ENCODE results near the gene CACNA1C.

The CACNA1C gene

GRCh38 chr12:2335513-2335912 is 282.7 kb downstream of the CACNA1C start:
- peaks cover 9% of the 10 kb centered on the region for H3K27me3 Mint-ChIP-seq
- H3K4me1 Mint-ChIP-seq, result peaks cover 13% of the 10 kb centered on the region
- H3K27ac Mint-ChIP-seq, result no peak overlapping the region
- DNase-seq (no peak), ATAC-seq (no peak)
- H3K4me3 Mint-ChIP-seq, result no peak overlapping the region
- H3K9me3 Mint-ChIP-seq, result no peaks in the 10 kb centered on the region

- Mint-ChIP-seq H3K27ac (no peak overlapping the region), H3K27me3 (peaks cover 9% of the 10 kb centered on the region), H3K9me3 (no peaks in the 10 kb centered on the region), H3K4me1 (peaks cover 13% of the 10 kb centered on the region), H3K4me3 (no peak overlapping the region)
- ATAC-seq (no peak), DNase-seq (no peak)
Measured at GRCh38 chr12:2335916-2336315, 283.1 kb downstream of the CACNA1C start.

GRCh38 chr12:2336409-2336829 is 283.6 kb downstream of the CACNA1C start:
- no peak overlapping the region for H3K4me3 Mint-ChIP-seq
- no peak overlapping the region for H3K27ac Mint-ChIP-seq
- no peak for DNase-seq

GRCh38 chr12:2337031-2338010 is 284.5 kb downstream of the CACNA1C start:
- H3K27me3 Mint-ChIP-seq, result peaks cover 9% of the 10 kb centered on the region
- H3K4me3 Mint-ChIP-seq, result no peak overlapping the region
- H3K27ac Mint-ChIP-seq, result peak overlapping the region in 1 of 2 donors; percentile 61
- H3K4me1 Mint-ChIP-seq, result peaks cover 13% of the 10 kb centered on the region
- no peaks in the 10 kb centered on the region for H3K9me3 Mint-ChIP-seq
- ATAC-seq (no peak), DNase-seq (no peak)

More at GRCh38 chr12:2336409-2336829, 283.6 kb downstream of the CACNA1C start:
- peaks cover 9% of the 10 kb centered on the region for H3K27me3 Mint-ChIP-seq
- peaks cover 13% of the 10 kb centered on the region for H3K4me1 Mint-ChIP-seq
- no peaks in the 10 kb centered on the region for H3K9me3 Mint-ChIP-seq
- peak; percentile 60 for ATAC-seq

- peaks cover 9% of the 10 kb centered on the region for H3K27me3 Mint-ChIP-seq
- H3K9me3 Mint-ChIP-seq, result no peaks in the 10 kb centered on the region
- DNase-seq (no peak), ATAC-seq (no peak)
- H3K4me1 Mint-ChIP-seq, result peaks cover 13% of the 10 kb centered on the region
- H3K27ac Mint-ChIP-seq, result no peak overlapping the region
- no peak overlapping the region for H3K4me3 Mint-ChIP-seq
Measured at GRCh38 chr12:2338381-2338780, 285.6 kb downstream of the CACNA1C start.

GRCh38 chr12:2338991-2339431 is 286.2 kb downstream of the CACNA1C start:
- Mint-ChIP-seq H3K4me1 (peaks cover 13% of the 10 kb centered on the region), H3K9me3 (no peaks in the 10 kb centered on the region), H3K27me3 (peaks cover 9% of the 10 kb centered on the region), H3K27ac (no peak overlapping the region), H3K4me3 (no peak overlapping the region)
- DNase-seq (no peak), ATAC-seq (no peak)

GRCh38 chr12:2341051-2341751 is 288.4 kb downstream of the CACNA1C start:
- Mint-ChIP-seq H3K27me3 (no peaks in the 10 kb centered on the region), H3K4me1 (peaks cover 7% of the 10 kb centered on the region), H3K9me3 (no peaks in the 10 kb centered on the region), H3K27ac (no peak overlapping the region), H3K4me3 (no peak overlapping the region)
- ATAC-seq (no peak), DNase-seq (no peak)

GRCh38 chr12:2341871-2342270 is 289.1 kb downstream of the CACNA1C start:
- DNase-seq, result no peak
- no peak for ATAC-seq
- Mint-ChIP-seq H3K27me3 (no peaks in the 10 kb centered on the region), H3K4me1 (peaks cover under 1% of the 10 kb centered on the region), H3K9me3 (no peaks in the 10 kb centered on the region), H3K27ac (no peak overlapping the region), H3K4me3 (no peak overlapping the region)

- no peaks in the 10 kb centered on the region for H3K9me3 Mint-ChIP-seq
- no peak for ATAC-seq
- H3K4me1 Mint-ChIP-seq, result no peaks in the 10 kb centered on the region
- DNase-seq, result no peak
- H3K27ac Mint-ChIP-seq, result peak overlapping the region in 1 of 2 donors; percentile 9
- H3K27me3 Mint-ChIP-seq, result no peaks in the 10 kb centered on the region
- H3K4me3 Mint-ChIP-seq, result no peak overlapping the region
Measured at GRCh38 chr12:2343681-2344080, 290.9 kb downstream of the CACNA1C start.

- Mint-ChIP-seq H3K4me3 (no peak overlapping the region), H3K27ac (no peak overlapping the region), H3K27me3 (no peaks in the 10 kb centered on the region), H3K4me1 (no peaks in the 10 kb centered on the region), H3K9me3 (no peaks in the 10 kb centered on the region)
- ATAC-seq (no peak), DNase-seq (no peak)
Measured at GRCh38 chr12:2344476-2344875, 291.7 kb downstream of the CACNA1C start.

GRCh38 chr12:2344885-2345284 is 292.1 kb downstream of the CACNA1C start:
- no peak for DNase-seq
- no peaks in the 10 kb centered on the region for H3K27me3 Mint-ChIP-seq
- ATAC-seq, result no peak
- no peak overlapping the region for H3K4me3 Mint-ChIP-seq
- H3K27ac Mint-ChIP-seq, result no peak overlapping the region
- no peaks in the 10 kb centered on the region for H3K9me3 Mint-ChIP-seq
- H3K4me1 Mint-ChIP-seq, result no peaks in the 10 kb centered on the region

GRCh38 chr12:2345902-2346301 is 293.1 kb downstream of the CACNA1C start:
- H3K27ac Mint-ChIP-seq, result no peak overlapping the region
- H3K4me1 Mint-ChIP-seq, result no peaks in the 10 kb centered on the region
- DNase-seq (no peak), ATAC-seq (no peak)
- no peaks in the 10 kb centered on the region for H3K27me3 Mint-ChIP-seq
- no peak overlapping the region for H3K4me3 Mint-ChIP-seq
- H3K9me3 Mint-ChIP-seq, result no peaks in the 10 kb centered on the region

- no peaks in the 10 kb centered on the region for H3K27me3 Mint-ChIP-seq
- no peaks in the 10 kb centered on the region for H3K4me1 Mint-ChIP-seq
- no peak overlapping the region for H3K4me3 Mint-ChIP-seq
- H3K27ac Mint-ChIP-seq, result no peak overlapping the region
- no peaks in the 10 kb centered on the region for H3K9me3 Mint-ChIP-seq
- DNase-seq (no peak), ATAC-seq (no peak)
Measured at GRCh38 chr12:2346416-2346815, 293.6 kb downstream of the CACNA1C start.

GRCh38 chr12:2347137-2347843 is 294.5 kb downstream of the CACNA1C start:
- Mint-ChIP-seq H3K9me3 (no peaks in the 10 kb centered on the region), H3K4me3 (no peak overlapping the region), H3K4me1 (no peaks in the 10 kb centered on the region), H3K27me3 (peaks cover 6% of the 10 kb centered on the region), H3K27ac (peak overlapping the region in 1 of 2 donors; percentile 42)
- DNase-seq, result no peak
- ATAC-seq, result no peak

GRCh38 chr12:2347844-2348481 is 295.2 kb downstream of the CACNA1C start:
- Mint-ChIP-seq H3K27me3 (peaks cover 13% of the 10 kb centered on the region), H3K9me3 (no peaks in the 10 kb centered on the region), H3K27ac (peak overlapping the region in 1 of 2 donors; percentile 42), H3K4me1 (no peaks in the 10 kb centered on the region), H3K4me3 (no peak overlapping the region)
- ATAC-seq (peak; percentile 12), DNase-seq (no peak)
